ENCODE measurements around the gene SPOP.

DNA sequence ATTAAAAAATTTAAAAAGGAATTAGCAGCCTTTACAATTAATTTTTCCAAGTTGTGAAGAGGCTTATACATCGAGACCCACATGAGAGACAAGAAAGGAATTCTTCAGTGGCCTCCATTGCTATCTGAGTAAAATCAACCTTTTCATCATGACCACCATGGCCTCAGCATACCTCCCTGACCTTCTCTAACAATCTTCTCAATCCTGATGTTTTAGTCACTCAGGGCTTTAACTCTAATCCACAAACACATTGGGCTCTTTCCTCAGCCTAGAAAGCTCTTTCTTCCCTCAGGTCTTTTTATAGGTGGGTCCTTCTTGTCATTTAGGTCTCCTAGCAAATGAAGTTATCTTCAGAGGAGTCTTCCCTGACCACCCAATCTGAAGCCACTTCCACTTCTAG lies 46.4 kb downstream of the SPOP start:
- TF ChIP-seq, protein P1, sequence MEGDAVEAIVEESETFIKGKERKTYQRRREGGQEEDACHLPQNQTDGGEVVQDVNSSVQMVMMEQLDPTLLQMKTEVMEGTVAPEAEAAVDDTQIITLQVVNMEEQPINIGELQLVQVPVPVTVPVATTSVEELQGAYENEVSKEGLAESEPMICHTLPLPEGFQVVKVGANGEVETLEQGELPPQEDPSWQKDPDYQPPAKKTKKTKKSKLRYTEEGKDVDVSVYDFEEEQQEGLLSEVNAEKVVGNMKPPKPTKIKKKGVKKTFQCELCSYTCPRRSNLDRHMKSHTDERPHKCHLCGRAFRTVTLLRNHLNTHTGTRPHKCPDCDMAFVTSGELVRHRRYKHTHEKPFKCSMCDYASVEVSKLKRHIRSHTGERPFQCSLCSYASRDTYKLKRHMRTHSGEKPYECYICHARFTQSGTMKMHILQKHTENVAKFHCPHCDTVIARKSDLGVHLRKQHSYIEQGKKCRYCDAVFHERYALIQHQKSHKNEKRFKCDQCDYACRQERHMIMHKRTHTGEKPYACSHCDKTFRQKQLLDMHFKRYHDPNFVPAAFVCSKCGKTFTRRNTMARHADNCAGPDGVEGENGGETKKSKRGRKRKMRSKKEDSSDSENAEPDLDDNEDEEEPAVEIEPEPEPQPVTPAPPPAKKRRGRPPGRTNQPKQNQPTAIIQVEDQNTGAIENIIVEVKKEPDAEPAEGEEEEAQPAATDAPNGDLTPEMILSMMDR (conservative IDR thresholded peaks at IDR 0.05; ENCODE audit: low read depth, low read length): no peak
- TF ChIP-seq EZH2 (IDR thresholded peaks at IDR 0.05; ENCODE audit: borderline replicate concordance, low read depth, low read length, poor library complexity, severe bottlenecking): no peak

Data from A673 (cell line).